ENCODE data around the gene MOGAT3. TPM values are rescaled to one million over a fixed set of nuclear protein-coding genes. Genes with fewer than 3 reads are reported as not detected.

Gene MOGAT3
- polyA plus RNA-seq (2013, experiment 1 of 2): 0.07 TPM
- 0.06 TPM for polyA plus RNA-seq (2013, experiment 2 of 2)

- no peak within 1 kb of the TSS for H3K4ac ChIP-seq (ENCODE audit: low read depth, low read length)
- peak within 1 kb of the TSS; percentile 23 for H3K4me3 ChIP-seq (ENCODE audit: low read length)
- no peak within 1 kb of the TSS for H3K23ac ChIP-seq (ENCODE audit: low read length)
- WGBS (ENCODE audit: extremely low coverage, insufficient coverage, low lambda C conversion rate): no CpG with 5 or more reads among the region's 21 CpGs
- peak within 1 kb of the TSS; percentile 78 for H3K56ac ChIP-seq (ENCODE audit: low read length)
- H3K79me1 ChIP-seq (ENCODE audit: low read length): no peaks in the 10 kb centered on the region
- no peaks in the 10 kb centered on the region for H3K36me3 ChIP-seq (ENCODE audit: control insufficient read depth, insufficient read depth, low read length)
- peak within 1 kb of the TSS; percentile 61 for H3K9ac ChIP-seq (ENCODE audit: low read length)
- H3K4me2 ChIP-seq (ENCODE audit: low read length): peak within 1 kb of the TSS; percentile 58
- H3K79me2 ChIP-seq (ENCODE audit: control insufficient read depth, insufficient read depth, low read length): no peaks in the 10 kb centered on the region
- H2AK5ac ChIP-seq (ENCODE audit: low read length): no peak within 1 kb of the TSS
- no peaks in the 10 kb centered on the region for H3K4me1 ChIP-seq (ENCODE audit: control insufficient read depth, low read depth, low read length)
- H2BK5ac ChIP-seq (ENCODE audit: low read length): no peak within 1 kb of the TSS
- no peak within 1 kb of the TSS for H3K27ac ChIP-seq (ENCODE audit: low read depth, low read length)
- H3K27me3 ChIP-seq (ENCODE audit: insufficient read depth, low read length, poor library complexity): no peaks in the 10 kb centered on the region
- H2BK15ac ChIP-seq (replicated peaks; ENCODE audit: low read depth): no peak within 1 kb of the TSS
- H2BK120ac ChIP-seq (ENCODE audit: low read depth, low read length): peak within 1 kb of the TSS; percentile 7
- no peak within 1 kb of the TSS for H4K8ac ChIP-seq (ENCODE audit: low read depth, low read length)
- no peak within 1 kb of the TSS for H4K5ac ChIP-seq (ENCODE audit: low read length)
- DNase-seq: no peak
- H3K18ac ChIP-seq (ENCODE audit: low read length): no peak within 1 kb of the TSS
These were observed at the start of gene MOGAT3 for GRCh38 chr7:101200862-101201599. Gene MOGAT3, minus strand, starts transcription at chr7:101201036. Its CDS starts 182 bp downstream, at chr7:101200854.

DNA sequence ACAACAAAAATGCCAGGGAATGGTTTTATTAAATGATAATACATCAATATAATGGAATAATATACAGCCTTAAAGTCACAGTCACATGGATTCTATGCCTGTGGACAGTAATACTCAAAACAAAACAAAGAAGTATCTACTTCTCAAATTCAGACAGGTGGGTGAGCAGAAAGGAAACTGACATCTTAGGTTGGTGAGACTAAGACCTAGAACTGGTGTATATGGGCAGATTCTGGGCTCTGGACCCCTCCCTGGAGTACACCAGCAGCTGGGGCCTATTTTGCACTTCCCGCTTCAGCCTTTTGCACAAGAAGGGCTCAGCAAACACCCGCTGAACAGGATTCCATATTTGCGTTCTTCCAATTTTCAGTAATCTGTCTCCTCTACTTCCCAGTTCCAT lies 49.5 kb upstream of the MOGAT3 start:
- Histone ChIP-seq H3K4me2 (ENCODE audit: low read length) (no peak overlapping the region), H2BK5ac (ENCODE audit: low read length) (no peak overlapping the region), H3K23ac (ENCODE audit: low read length) (no peak overlapping the region), H3K79me2 (ENCODE audit: control insufficient read depth, insufficient read depth, low read length) (peaks cover 14% of the 10 kb centered on the region), H3K4ac (ENCODE audit: low read depth, low read length) (no peak overlapping the region), H3K27ac (ENCODE audit: low read depth, low read length) (no peak overlapping the region), H3K56ac (ENCODE audit: low read length) (no peak overlapping the region), H3K27me3 (ENCODE audit: insufficient read depth, low read length, poor library complexity) (no peaks in the 10 kb centered on the region), H4K8ac (ENCODE audit: low read depth, low read length) (no peak overlapping the region), H4K5ac (ENCODE audit: low read length) (no peak overlapping the region), H3K79me1 (ENCODE audit: low read length) (peaks cover 9% of the 10 kb centered on the region), H3K4me1 (ENCODE audit: control insufficient read depth, low read depth, low read length) (no peaks in the 10 kb centered on the region), H3K18ac (ENCODE audit: low read length) (no peak overlapping the region), H3K4me3 (ENCODE audit: low read length) (no peak overlapping the region), H3K36me3 (ENCODE audit: control insufficient read depth, insufficient read depth, low read length) (peaks cover 2% of the 10 kb centered on the region), H2AK5ac (ENCODE audit: low read length) (no peak overlapping the region), H2BK15ac (replicated peaks; ENCODE audit: low read depth) (no peak overlapping the region), H2BK120ac (ENCODE audit: low read depth, low read length) (no peak overlapping the region), H3K9ac (ENCODE audit: low read length) (no peak overlapping the region)
- WGBS (ENCODE audit: extremely low coverage, insufficient coverage, low lambda C conversion rate): no CpG with 5 or more reads among the region's 3 CpGs
- no peak for DNase-seq

- Histone ChIP-seq H3K27ac (ENCODE audit: low read depth, low read length) (no peak overlapping the region), H3K36me3 (ENCODE audit: control insufficient read depth, insufficient read depth, low read length) (peaks cover 2% of the 10 kb centered on the region), H4K5ac (ENCODE audit: low read length) (no peak overlapping the region), H3K79me2 (ENCODE audit: control insufficient read depth, insufficient read depth, low read length) (peaks cover 16% of the 10 kb centered on the region), H4K8ac (ENCODE audit: low read depth, low read length) (no peak overlapping the region), H2BK5ac (ENCODE audit: low read length) (no peak overlapping the region), H2AK5ac (ENCODE audit: low read length) (no peak overlapping the region), H3K4ac (ENCODE audit: low read depth, low read length) (no peak overlapping the region), H3K4me1 (ENCODE audit: control insufficient read depth, low read depth, low read length) (no peaks in the 10 kb centered on the region), H3K4me3 (ENCODE audit: low read length) (no peak overlapping the region), H3K18ac (ENCODE audit: low read length) (no peak overlapping the region), H2BK120ac (ENCODE audit: low read depth, low read length) (no peak overlapping the region), H3K56ac (ENCODE audit: low read length) (no peak overlapping the region), H3K79me1 (ENCODE audit: low read length) (peaks cover 11% of the 10 kb centered on the region), H2BK15ac (replicated peaks; ENCODE audit: low read depth) (no peak overlapping the region), H3K9ac (ENCODE audit: low read length) (no peak overlapping the region), H3K4me2 (ENCODE audit: low read length) (no peak overlapping the region), H3K23ac (ENCODE audit: low read length) (no peak overlapping the region), H3K27me3 (ENCODE audit: insufficient read depth, low read length, poor library complexity) (no peaks in the 10 kb centered on the region)
- DNase-seq: no peak
- no CpG with 5 or more reads among the region's 5 CpGs for WGBS (ENCODE audit: extremely low coverage, insufficient coverage, low lambda C conversion rate)
These were observed 47.4 kb upstream of the MOGAT3 start for GRCh38 chr7:101248276-101248675.

GRCh38 chr7:101245147-101245668 lies 44.4 kb upstream of the MOGAT3 start:
- Histone ChIP-seq H2BK120ac (ENCODE audit: low read depth, low read length) (no peak overlapping the region), H3K36me3 (ENCODE audit: control insufficient read depth, insufficient read depth, low read length) (peaks cover 2% of the 10 kb centered on the region), H2AK5ac (ENCODE audit: low read length) (no peak overlapping the region), H3K4ac (ENCODE audit: low read depth, low read length) (no peak overlapping the region), H3K56ac (ENCODE audit: low read length) (peak overlapping the region; percentile 91), H3K4me2 (ENCODE audit: low read length) (peak overlapping the region; percentile 86), H3K79me1 (ENCODE audit: low read length) (peaks cover 10% of the 10 kb centered on the region), H3K9ac (ENCODE audit: low read length) (peak overlapping the region; percentile 100), H4K5ac (ENCODE audit: low read length) (peak overlapping the region; percentile 91), H3K23ac (ENCODE audit: low read length) (no peak overlapping the region), H4K8ac (ENCODE audit: low read depth, low read length) (peak overlapping the region; percentile 67), H2BK5ac (ENCODE audit: low read length) (no peak overlapping the region), H3K27me3 (ENCODE audit: insufficient read depth, low read length, poor library complexity) (no peaks in the 10 kb centered on the region), H3K4me3 (ENCODE audit: low read length) (peak overlapping the region; percentile 29), H3K4me1 (ENCODE audit: control insufficient read depth, low read depth, low read length) (no peaks in the 10 kb centered on the region), H3K18ac (ENCODE audit: low read length) (no peak overlapping the region), H3K27ac (ENCODE audit: low read depth, low read length) (no peak overlapping the region), H3K79me2 (ENCODE audit: control insufficient read depth, insufficient read depth, low read length) (peaks cover 2% of the 10 kb centered on the region), H2BK15ac (replicated peaks; ENCODE audit: low read depth) (no peak overlapping the region)
- WGBS (ENCODE audit: extremely low coverage, insufficient coverage, low lambda C conversion rate): no CpG with 5 or more reads among the region's 32 CpGs
- no peak for DNase-seq

DNA sequence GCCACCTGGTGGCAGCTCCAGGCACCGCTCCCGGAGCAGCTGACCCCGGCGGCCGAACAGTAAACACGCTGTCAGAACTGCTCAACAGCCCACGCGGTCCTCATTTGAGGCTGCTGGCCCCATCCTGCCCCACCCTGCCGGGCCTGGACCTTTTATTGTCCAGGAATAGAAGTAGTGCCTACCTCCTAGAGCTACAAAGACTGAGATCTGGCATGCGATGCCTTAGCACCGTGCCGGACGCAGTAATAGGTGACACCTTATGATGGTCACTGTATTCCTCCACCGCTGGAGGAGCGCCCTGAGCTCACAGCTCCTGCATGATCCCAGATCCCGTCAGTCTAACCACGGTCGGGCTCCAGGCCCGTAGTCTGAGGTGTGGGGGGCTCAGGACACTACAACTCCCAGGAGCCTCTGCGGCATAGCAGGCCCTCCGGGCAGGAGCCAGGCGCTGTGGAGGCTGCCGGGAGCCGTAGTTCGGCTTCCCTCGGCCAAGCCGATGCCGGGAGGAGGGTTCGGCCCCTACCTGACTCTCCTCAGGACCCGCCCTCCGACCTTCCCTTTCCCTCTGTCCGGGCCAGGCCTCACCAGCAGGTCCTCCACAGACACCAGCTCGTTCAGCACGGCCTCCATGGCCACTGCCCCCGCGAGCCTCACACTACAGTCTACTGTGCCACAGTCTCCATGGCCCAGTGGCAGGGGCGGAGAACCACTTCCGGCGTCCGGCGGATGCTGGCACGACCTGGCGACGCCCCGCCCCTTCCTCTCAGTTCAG lies 43.7 kb upstream of the MOGAT3 start, which contains the start of gene FIS1:
Gene FIS1, minus strand, starts transcription at position 707 of the 772 bp plus-strand sequence. Its CDS starts 77 bp downstream, at position 630.
- peaks cover 10% of the 10 kb centered on the region for H3K79me1 ChIP-seq (ENCODE audit: low read length)

More for the DNA sequence above, 43.7 kb upstream of the MOGAT3 start, which contains the start of gene FIS1:
- H3K27me3 ChIP-seq (ENCODE audit: insufficient read depth, low read length, poor library complexity): no peaks in the 10 kb centered on the region
- peak; percentile 96 for DNase-seq
- H4K5ac ChIP-seq (ENCODE audit: low read length): peak within 1 kb of the TSS; percentile 91
- H3K4me3 ChIP-seq (ENCODE audit: low read length): peak within 1 kb of the TSS; percentile 74
- no peak within 1 kb of the TSS for H2BK120ac ChIP-seq (ENCODE audit: low read depth, low read length)
- peak within 1 kb of the TSS; percentile 52 for H3K27ac ChIP-seq (ENCODE audit: low read depth, low read length)
- H3K18ac ChIP-seq (ENCODE audit: low read length): peak within 1 kb of the TSS; percentile 22
- no peaks in the 10 kb centered on the region for H3K4me1 ChIP-seq (ENCODE audit: control insufficient read depth, low read depth, low read length)
- H3K23ac ChIP-seq (ENCODE audit: low read length): peak within 1 kb of the TSS; percentile 87
- WGBS (ENCODE audit: extremely low coverage, insufficient coverage, low lambda C conversion rate): no CpG with 5 or more reads among the region's 45 CpGs
- H3K36me3 ChIP-seq (ENCODE audit: control insufficient read depth, insufficient read depth, low read length): peaks cover 2% of the 10 kb centered on the region
- peak within 1 kb of the TSS; percentile 100 for H3K9ac ChIP-seq (ENCODE audit: low read length)
- H3K4me2 ChIP-seq (ENCODE audit: low read length): peak within 1 kb of the TSS; percentile 99
- H4K8ac ChIP-seq (ENCODE audit: low read depth, low read length): peak within 1 kb of the TSS; percentile 67
- peak within 1 kb of the TSS; percentile 93 for H2BK5ac ChIP-seq (ENCODE audit: low read length)
- H2AK5ac ChIP-seq (ENCODE audit: low read length): no peak within 1 kb of the TSS
- peak within 1 kb of the TSS; percentile 99 for H3K56ac ChIP-seq (ENCODE audit: low read length)
- peaks cover 2% of the 10 kb centered on the region for H3K79me2 ChIP-seq (ENCODE audit: control insufficient read depth, insufficient read depth, low read length)
- H3K4ac ChIP-seq (ENCODE audit: low read depth, low read length): no peak within 1 kb of the TSS
- H2BK15ac ChIP-seq (replicated peaks; ENCODE audit: low read depth): no peak within 1 kb of the TSS

All from mesendoderm (in vitro differentiated cells).